ENCODE data around the gene SORBS2. TPM values are rescaled to one million over a fixed set of nuclear protein-coding genes. Genes with fewer than 3 reads are reported as not detected.

The SORBS2 gene
- 0.68 and 8.7 TPM in 2 replicates for total RNA-seq

GRCh38 chr4:185811509-185812364 is at the start of gene SORBS2:
SORBS2 (minus strand) TSS chr4:185812194; CDS start chr4:185690571, 121,623 bp downstream.

All from nasal cavity respiratory epithelium epithelial cell of viscerocranial mucosa (primary cell).